Pancreas (tissue), 10 donors: ENCODE data around the gene MKNK1. TPM values are rescaled to one million over a fixed set of nuclear protein-coding genes. Genes with fewer than 3 reads are reported as not detected.

ENCODE experiments used
- ATAC-seq, 4 donors: fragments of 200-7000 bp; cut with Tn5 transposase; one replicate each; pipeline versions ENCODE4 v1.8.0 to v1.9.1; 2020; ENCODE audit warnings: mild to moderate bottlenecking in 4 of 4, moderate library complexity in 4 of 4
- DNase-seq, 6 donors: peaks; one replicate each; pipeline ENCODE4 v3.0.0-alpha.2; 2020
- FAIRE-seq: peaks from 2 replicates; lab custom pipeline; 2012; peaks lifted over from hg19 to GRCh38; lab: Jason Lieb, UNC
- H3K27ac ChIP-seq, 4 donors: fragments of 200-600 bp; sonication (generic); 1 replicate in 3 of 4; 2 replicates in 1 of 4; pipeline versions ENCODE4 v1.5.0 to v1.8.0; 2020
- H3K27me3 ChIP-seq, 4 donors: fragments of 200-600 bp; one replicate each; pipeline ENCODE4 v1.8.0; 2021
- H3K36me3 ChIP-seq, 3 donors: fragments of 200-600 bp; sonication (generic) in 1 of 3; one replicate each; pipeline versions ENCODE4 v1.5.0 to v1.8.0; 2020 to 2021
- H3K4me1 ChIP-seq, 3 donors: fragments of 200-600 bp; one replicate each; pipeline ENCODE4 v1.8.0; 2021
- H3K4me3 ChIP-seq, 4 donors: fragments of 200-600 bp; sonication (generic) in 2 of 4; one replicate each; pipeline versions ENCODE4 v1.5.0 to v1.8.0; 2020 to 2021
- H3K9me3 ChIP-seq, 4 donors: fragments of 200-600 bp; one replicate each; pipeline ENCODE4 v1.8.0; 2021
- CTCF ChIP-seq, 4 donors: fragments of 200-600 bp; sonication (generic) in 3 of 4; IDR thresholded peaks; one replicate each; pipeline versions ENCODE4 v1.5.0 to v1.8.0; 2021; ENCODE audit warnings: antibody characterized with exemption in 4 of 4
- WGBS, 2 donors: extraction: QIAGEN DNeasy Blood & Tissue Kit; methylation state at CpG; one replicate each; pipeline ENCODE4 v1.1.7; 2013; 5-methylcytosine and 5-hydroxymethylcytosine counted together
- intact Hi-C, 3 donors: fragments of 100-400 bp; cut with DNase I; formaldehyde crosslinking; loops; one replicate each; pipeline versions ENCODE4 v1.11.1 to v1.14.2; 2022
- polyA plus RNA-seq, 2 donors: library from polyadenylated mRNA; stranded (reverse); fragments of 200-250 nt; gene quantifications; one replicate each; pipeline ENCODE4 v1.2.3, GENCODE V29; 2013
- total RNA-seq, 6 donors: library from RNA; stranded (reverse); fragmentation: NEBNext Ultra II Directional in 4 of 6; extraction: Animal tissue kit (Norgen Biotek cat#: 25700) in 4 of 6; gene quantifications; one replicate each; pipeline versions ENCODE4 v1.2.1 to v1.2.4, GENCODE V29; 2021 to 2023
- donor health status: healthy with polysubstance abuse.
- donor health status: DM: no; HTN: no; CAD: no; lungs with moderate emphysema.
- donor health status: DM: no; HTN: no; CAD: no.
- donor health status: control.
- donor health status: control.
- donor health status: Bipolar disorder and iron deficiency.
- donor health status: DM: yes; HTN: yes; CAD: no.
- donor health status: DM: no; HTN: no; CAD: no.
- donor health status: DM: no; HTN: no; CAD: no.
- donor health status: DM: yes; HTN: yes; CAD: no.

Gene MKNK1
- total and polyA plus RNA-seq, 8 donors: 44.9 to 172 (median 103) TPM

DNA sequence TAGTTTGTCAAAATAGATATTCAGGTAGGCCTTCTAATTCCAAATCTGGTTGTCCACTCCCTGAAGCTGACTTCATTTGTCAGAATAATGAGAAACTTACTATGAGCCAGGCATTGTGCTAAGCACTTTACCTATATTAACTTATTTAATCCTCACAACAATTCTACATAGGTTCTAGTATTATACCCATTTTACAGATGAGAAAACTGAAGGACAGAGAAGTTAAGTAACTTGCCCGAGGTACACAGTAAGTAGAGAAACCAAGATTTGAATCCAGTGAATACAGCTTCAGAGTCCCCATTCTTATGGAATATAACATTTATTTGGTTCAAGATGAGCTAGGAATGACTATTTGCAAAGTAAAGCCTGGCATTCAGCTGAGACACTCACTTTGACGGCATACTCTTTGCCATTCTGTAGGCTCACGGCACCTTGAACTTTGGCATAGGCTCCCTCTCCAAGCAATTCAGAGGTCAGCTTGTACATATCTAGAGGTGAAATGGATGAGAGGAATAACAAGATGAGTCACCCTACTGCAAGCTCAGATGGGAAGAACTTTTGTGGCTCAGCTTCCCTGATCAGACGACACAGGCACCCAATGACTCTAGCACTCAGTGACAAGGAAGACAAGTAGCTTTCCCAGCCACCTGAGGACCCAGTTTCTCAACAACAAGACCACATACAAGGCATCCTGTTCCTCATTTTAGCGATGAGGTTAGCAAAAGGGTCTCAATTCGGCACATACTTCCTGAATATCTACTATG is 23.7 kb downstream of the MKNK1 start:
- DNase-seq (no peak), FAIRE-seq (no peak), ATAC-seq (no peak)
- H3K4me3 ChIP-seq: no peak overlapping the region
- intact Hi-C loops: no loop called here
- H3K36me3 ChIP-seq: peaks cover 0 to 60% (median 37%) of the 10 kb centered on the region in 3 donors
- H3K9me3 ChIP-seq: no peaks in the 10 kb centered on the region
- 88 to 90% methylated on average over 6 of the region's 6 CpGs for WGBS, 2 donors
- H3K27me3 ChIP-seq: no peaks in the 10 kb centered on the region
- peaks cover 0 to 4% (median 0%) of the 10 kb centered on the region in 3 donors for H3K4me1 ChIP-seq
- no peak for TF ChIP-seq CTCF (IDR thresholded peaks at IDR 0.05)
- H3K27ac ChIP-seq: no peak overlapping the region

DNA sequence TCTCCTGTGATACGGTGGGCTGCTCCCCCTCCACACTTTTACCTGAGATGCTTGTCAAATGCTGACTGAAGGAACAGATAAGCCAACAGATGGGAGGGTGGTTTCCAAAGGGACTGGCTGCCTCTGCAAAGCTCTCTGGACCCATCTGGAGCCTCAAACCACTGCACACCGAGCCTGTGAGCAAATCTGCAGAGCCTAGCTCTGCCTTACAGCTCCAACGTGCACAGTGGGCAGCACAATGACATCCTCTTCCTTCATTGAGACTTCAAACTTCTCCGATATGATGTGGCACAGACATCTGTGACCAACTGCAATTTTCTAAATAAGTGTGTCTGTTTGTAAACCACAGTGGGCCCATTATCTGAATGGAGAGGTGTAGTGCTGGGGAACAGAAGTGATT is 26.4 kb downstream of the MKNK1 start:
- intact Hi-C loops: no loop called here
- H3K27me3 ChIP-seq: no peaks in the 10 kb centered on the region
- H3K4me1 ChIP-seq: peaks cover 0 to 4% (median 0%) of the 10 kb centered on the region in 3 donors
- TF ChIP-seq CTCF (IDR thresholded peaks at IDR 0.05): no peak
- no peak overlapping the region for H3K27ac ChIP-seq
- DNase-seq (no peak), ATAC-seq (no peak), FAIRE-seq (no peak)
- peaks cover 0 to 55% (median 27%) of the 10 kb centered on the region in 3 donors for H3K36me3 ChIP-seq
- H3K4me3 ChIP-seq: no peak overlapping the region
- no peaks in the 10 kb centered on the region for H3K9me3 ChIP-seq
- WGBS, 2 donors: 76 to 79% methylated on average over 4 of the region's 4 CpGs

DNA sequence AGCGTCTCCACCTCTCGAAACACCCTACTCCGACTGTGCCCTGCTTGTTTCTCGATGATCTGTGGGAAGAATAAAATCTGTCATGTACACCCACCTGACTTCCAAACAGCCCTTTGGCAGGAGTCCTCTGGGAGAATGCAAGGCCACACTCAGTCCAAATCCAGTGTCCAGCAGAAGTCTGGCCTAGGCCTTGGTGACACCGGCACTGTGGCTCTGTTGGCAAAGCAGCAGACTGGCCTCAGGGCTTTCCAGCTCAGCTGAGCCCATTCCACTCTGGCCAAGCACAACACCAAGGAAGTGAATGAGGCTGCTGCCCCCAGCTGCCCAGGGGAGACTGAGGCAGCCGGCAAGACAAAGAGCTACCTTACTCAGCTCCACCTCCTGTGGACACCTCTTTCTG is 27.5 kb downstream of the MKNK1 start:
- peak in 3 of 4 donors; percentile 7 to 62 (median 24) for ATAC-seq
- Histone ChIP-seq H3K27ac (no peak overlapping the region), H3K4me1 (peaks cover 0 to 4% (median 0%) of the 10 kb centered on the region in 3 donors), H3K9me3 (no peaks in the 10 kb centered on the region), H3K27me3 (no peaks in the 10 kb centered on the region), H3K4me3 (no peak overlapping the region), H3K36me3 (peaks cover 0 to 44% (median 18%) of the 10 kb centered on the region in 3 donors)
- intact Hi-C loops: no loop called here
- no peak for TF ChIP-seq CTCF (IDR thresholded peaks at IDR 0.05)
- no peak for FAIRE-seq
- WGBS, 2 donors: 38 to 49% methylated on average over 6 of the region's 6 CpGs
- DNase-seq: peak in 1 of 6 donors; percentile 25

DNA sequence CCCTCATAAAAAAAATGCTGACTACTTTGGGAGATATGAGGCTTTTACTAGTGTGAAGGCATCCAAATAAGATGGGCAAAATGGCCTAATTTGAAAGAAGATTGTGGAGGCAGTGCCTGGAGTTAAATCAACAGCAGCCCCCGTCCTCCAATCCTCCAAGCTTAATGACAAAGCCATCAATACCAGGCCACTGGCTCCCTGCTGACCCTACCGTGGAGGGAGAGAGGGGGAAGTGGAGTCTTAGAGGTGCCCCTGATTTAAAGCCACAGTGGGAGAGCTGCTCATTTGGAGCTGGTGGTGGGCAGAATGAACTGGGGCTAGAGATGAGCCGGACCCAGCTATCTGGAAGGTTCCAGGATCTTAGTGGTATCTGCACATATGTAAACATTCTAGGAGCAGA is 28.3 kb downstream of the MKNK1 start:
- Histone ChIP-seq H3K4me3 (no peak overlapping the region), H3K4me1 (peaks cover 0 to 4% (median 0%) of the 10 kb centered on the region in 3 donors), H3K27me3 (no peaks in the 10 kb centered on the region), H3K9me3 (no peaks in the 10 kb centered on the region), H3K27ac (peak overlapping the region in 1 of 4 donors; percentile 17), H3K36me3 (peaks cover 0 to 44% (median 18%) of the 10 kb centered on the region in 3 donors)
- TF ChIP-seq CTCF (IDR thresholded peaks at IDR 0.05): no peak
- ATAC-seq (no peak), DNase-seq (no peak), FAIRE-seq (no peak)
- 82 to 88% methylated on average over 3 of the region's 3 CpGs for WGBS, 2 donors
- intact Hi-C loops: no loop called here

DNA sequence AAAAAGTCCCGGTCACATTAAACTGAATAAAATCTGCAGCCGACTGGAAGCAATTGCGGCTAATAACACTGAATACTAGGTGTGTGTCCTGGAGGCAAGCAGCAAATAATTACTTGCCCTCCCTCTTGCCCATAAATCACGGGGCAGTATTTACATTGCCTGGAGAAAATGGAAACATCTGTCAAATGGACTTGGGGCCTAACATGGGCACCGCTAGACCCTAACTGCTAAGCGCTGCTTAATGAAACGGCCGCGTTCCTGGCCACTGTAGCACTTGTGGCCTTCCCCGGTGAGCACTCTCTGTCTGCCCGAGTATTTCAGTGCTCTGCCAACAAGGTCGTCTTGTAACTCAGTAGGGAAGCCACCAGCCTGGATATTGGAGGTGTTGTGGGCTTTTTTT is 28.8 kb downstream of the MKNK1 start:
- intact Hi-C loops: no loop called here
- WGBS, 2 donors: 68 to 72% methylated on average over 12 of the region's 12 CpGs
- no peak for TF ChIP-seq CTCF (IDR thresholded peaks at IDR 0.05)
- ATAC-seq: peak in 3 of 4 donors; percentile 38 to 73 (median 43)
- Histone ChIP-seq H3K9me3 (no peaks in the 10 kb centered on the region), H3K4me3 (no peak overlapping the region), H3K27ac (peak overlapping the region in 1 of 4 donors; percentile 17), H3K36me3 (peaks cover 0 to 42% (median 18%) of the 10 kb centered on the region in 3 donors), H3K27me3 (no peaks in the 10 kb centered on the region), H3K4me1 (peaks cover 0 to 4% (median 0%) of the 10 kb centered on the region in 3 donors)
- no peak for FAIRE-seq
- DNase-seq: no peak
